ENCODE data around the gene TBC1D8.
A peak's percentile ranks its signal among the peaks of the same experiment; 100 is the strongest.

Gene TBC1D8

GRCh38 chr2:101089419-101089818 is 61.8 kb downstream of the TBC1D8 start:
- H3K27ac ChIP-seq, result no peak overlapping the region
- no peak for DNase-seq (ENCODE audit: low spot score)
- TF ChIP-seq CTCF (conservative IDR thresholded peaks at IDR 0.05; ENCODE audit: low read depth), result no peak
- CTCF ChIA-PET, result interaction anchor here (1.0 kb wide), 1 partner anchor 24 kb away, joined by 3 read pairs; no protein-coding TSS in a partner anchor
- POLR2A ChIA-PET (ENCODE audit: low non-redundant PET), result no interaction called here

- no peak for DNase-seq (ENCODE audit: low spot score)
- peak overlapping the region; percentile 34 for H3K27ac ChIP-seq
- TF ChIP-seq CTCF (conservative IDR thresholded peaks at IDR 0.05; ENCODE audit: low read depth), result no peak
- CTCF ChIA-PET, result no interaction called here
- POLR2A ChIA-PET (ENCODE audit: low non-redundant PET), result no interaction called here
Measured at GRCh38 chr2:101087638-101088037, 63.5 kb downstream of the TBC1D8 start.

GRCh38 chr2:101083613-101084012 is 67.6 kb downstream of the TBC1D8 start:
- POLR2A ChIA-PET (ENCODE audit: low non-redundant PET), result no interaction called here
- DNase-seq (ENCODE audit: low spot score), result no peak
- TF ChIP-seq CTCF (conservative IDR thresholded peaks at IDR 0.05; ENCODE audit: low read depth), result no peak
- H3K27ac ChIP-seq, result no peak overlapping the region
- CTCF ChIA-PET, result no interaction called here

DNA sequence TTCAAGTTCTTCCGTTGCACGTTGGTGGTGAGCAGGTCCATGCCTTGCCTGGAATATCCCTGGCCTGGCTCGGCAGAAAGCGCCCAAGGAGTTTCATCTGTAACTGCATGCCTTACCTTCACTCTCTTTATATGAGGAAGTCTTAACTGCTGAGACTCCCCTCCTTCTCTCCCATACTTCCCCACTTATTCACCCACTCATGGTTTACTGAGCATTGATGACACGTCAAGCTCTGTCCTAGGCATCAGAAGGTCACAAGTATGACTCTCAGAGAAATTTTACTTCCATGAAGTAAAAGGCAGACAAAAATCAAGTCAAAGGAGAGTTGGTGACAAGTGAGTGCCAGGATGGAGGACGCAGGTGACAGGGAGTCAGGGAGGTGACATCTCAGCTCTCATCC is 68.2 kb downstream of the TBC1D8 start:
- no peak for TF ChIP-seq CTCF (conservative IDR thresholded peaks at IDR 0.05; ENCODE audit: low read depth)
- ChIA-PET CTCF (no interaction called here), POLR2A (ENCODE audit: low non-redundant PET) (no interaction called here)
- H3K27ac ChIP-seq, result no peak overlapping the region
- DNase-seq (ENCODE audit: low spot score), result no peak

DNA sequence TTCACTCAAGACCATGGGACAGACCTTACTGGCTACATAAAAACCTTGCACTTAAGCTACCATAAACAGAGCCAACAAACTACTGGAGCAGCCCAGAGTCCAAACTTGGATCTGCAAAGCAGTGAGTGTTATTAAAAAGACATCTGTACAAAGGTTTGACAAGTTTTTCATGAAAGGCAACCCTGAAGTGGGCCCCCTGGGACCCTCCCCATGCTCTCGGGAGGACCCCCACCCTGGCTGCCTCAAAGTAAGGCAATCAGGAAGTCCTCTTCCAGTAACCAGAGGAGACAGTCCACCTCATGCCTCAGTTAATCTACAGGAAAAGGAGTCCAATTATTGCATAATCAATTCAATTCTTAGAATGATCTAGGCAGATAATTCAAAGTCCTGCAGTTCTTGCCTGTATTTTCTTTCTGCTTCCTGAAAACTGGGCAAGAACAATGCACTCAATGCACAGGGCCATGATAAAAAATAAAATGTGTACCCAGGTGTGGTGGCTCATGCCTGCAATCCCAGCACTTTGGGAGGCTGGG is 69.7 kb downstream of the TBC1D8 start:
- peak overlapping the region; percentile 52 for H3K27ac ChIP-seq
- POLR2A ChIA-PET (ENCODE audit: low non-redundant PET), result no interaction called here
- TF ChIP-seq CTCF (conservative IDR thresholded peaks at IDR 0.05; ENCODE audit: low read depth), result no peak
- CTCF ChIA-PET, result no interaction called here
- DNase-seq (ENCODE audit: low spot score), result no peak

GRCh38 chr2:101080211-101081068 is 70.7 kb downstream of the TBC1D8 start:
- no peak for DNase-seq (ENCODE audit: low spot score)
- peak overlapping the region; percentile 52 for H3K27ac ChIP-seq
- ChIA-PET POLR2A (ENCODE audit: low non-redundant PET) (no interaction called here), CTCF (no interaction called here)
- no peak for TF ChIP-seq CTCF (conservative IDR thresholded peaks at IDR 0.05; ENCODE audit: low read depth)
